MM.1S (cell line): ENCODE measurements around the gene CNPY2.
"Not testable (repeated sequence)": the region's sequence is repeated elsewhere in the genome, so short reads cannot be mapped to it uniquely, and the experiment has no call there.

Experiments
- EZH2 ChIP-seq: fragments of 300-600 bp; sonication (generic); optimal IDR thresholded peaks from 2 replicates; pipeline ENCODE3; 2017; ENCODE audit warnings: low read depth, mild to moderate bottlenecking, antibody characterized with exemption, low read length, mixed read lengths
- EZH2phosphoT487 ChIP-seq: fragments of 300-600 bp; sonication (generic); IDR thresholded peaks from 2 replicates; pipeline ENCODE4 v1.6.1; 2018; ENCODE audit warnings: antibody characterized with exemption, low read length
- TF ChIP-seq, protein P1 (sequence below): fragments of 300-600 bp; sonication (generic); IDR thresholded peaks from 2 replicates; pipeline ENCODE4 v1.5.1; 2016; ENCODE audit warnings: antibody characterized with exemption, low read length, mixed read lengths

- TF ChIP-seq, protein P1, sequence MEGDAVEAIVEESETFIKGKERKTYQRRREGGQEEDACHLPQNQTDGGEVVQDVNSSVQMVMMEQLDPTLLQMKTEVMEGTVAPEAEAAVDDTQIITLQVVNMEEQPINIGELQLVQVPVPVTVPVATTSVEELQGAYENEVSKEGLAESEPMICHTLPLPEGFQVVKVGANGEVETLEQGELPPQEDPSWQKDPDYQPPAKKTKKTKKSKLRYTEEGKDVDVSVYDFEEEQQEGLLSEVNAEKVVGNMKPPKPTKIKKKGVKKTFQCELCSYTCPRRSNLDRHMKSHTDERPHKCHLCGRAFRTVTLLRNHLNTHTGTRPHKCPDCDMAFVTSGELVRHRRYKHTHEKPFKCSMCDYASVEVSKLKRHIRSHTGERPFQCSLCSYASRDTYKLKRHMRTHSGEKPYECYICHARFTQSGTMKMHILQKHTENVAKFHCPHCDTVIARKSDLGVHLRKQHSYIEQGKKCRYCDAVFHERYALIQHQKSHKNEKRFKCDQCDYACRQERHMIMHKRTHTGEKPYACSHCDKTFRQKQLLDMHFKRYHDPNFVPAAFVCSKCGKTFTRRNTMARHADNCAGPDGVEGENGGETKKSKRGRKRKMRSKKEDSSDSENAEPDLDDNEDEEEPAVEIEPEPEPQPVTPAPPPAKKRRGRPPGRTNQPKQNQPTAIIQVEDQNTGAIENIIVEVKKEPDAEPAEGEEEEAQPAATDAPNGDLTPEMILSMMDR = not testable (repeated sequence)
- TF ChIP-seq EZH2, EZH2phosphoT487: not testable (repeated sequence)
Measured at GRCh38 chr12:56335527-56335926, 19.7 kb upstream of the CNPY2 start.
